Measurements from ENCODE around the gene IL19. TPM values are rescaled to one million over a fixed set of nuclear protein-coding genes. Genes with fewer than 3 reads are reported as not detected.

Gene IL19
- total RNA-seq, 1 donor from 2014 or later: not detected

GRCh38 chr1:206866062-206866461 lies 95.5 kb downstream of the IL19 start:
- Mint-ChIP-seq H3K27ac (ENCODE audit: unreplicated experiment) (no peak overlapping the region), H3K4me1 (no peaks in the 10 kb centered on the region), H3K4me3 (no peak overlapping the region), H3K27me3 (ENCODE audit: low read depth) (peaks cover 75% of the 10 kb centered on the region), H3K9me3 (no peaks in the 10 kb centered on the region), H3K36me3 (ENCODE audit: low read depth) (no peaks in the 10 kb centered on the region)
- DNase-seq (ENCODE audit: low read depth, low spot score): no peak
- TF ChIP-seq CTCF (conservative IDR thresholded peaks at IDR 0.05): no peak

- Mint-ChIP-seq H3K27me3 (ENCODE audit: low read depth) (peaks cover 63% of the 10 kb centered on the region), H3K9me3 (no peaks in the 10 kb centered on the region), H3K27ac (ENCODE audit: unreplicated experiment) (no peak overlapping the region), H3K4me1 (no peaks in the 10 kb centered on the region), H3K4me3 (no peak overlapping the region), H3K36me3 (ENCODE audit: low read depth) (no peaks in the 10 kb centered on the region)
- TF ChIP-seq CTCF (conservative IDR thresholded peaks at IDR 0.05): no peak
- DNase-seq (ENCODE audit: low read depth, low spot score): no peak
Observed at GRCh38 chr1:206867239-206867638, 96.7 kb downstream of the IL19 start.

GRCh38 chr1:206867716-206868115 lies 97.1 kb downstream of the IL19 start:
- no peaks in the 10 kb centered on the region for H3K36me3 Mint-ChIP-seq (ENCODE audit: low read depth)
- TF ChIP-seq CTCF (conservative IDR thresholded peaks at IDR 0.05): no peak

GRCh38 chr1:206868264-206868663 lies 97.7 kb downstream of the IL19 start:
- no peak for TF ChIP-seq CTCF (conservative IDR thresholded peaks at IDR 0.05)
- H3K9me3 Mint-ChIP-seq: no peaks in the 10 kb centered on the region
- H3K36me3 Mint-ChIP-seq (ENCODE audit: low read depth): no peaks in the 10 kb centered on the region

More at GRCh38 chr1:206867716-206868115, 97.1 kb downstream of the IL19 start:
- no peaks in the 10 kb centered on the region for H3K9me3 Mint-ChIP-seq
- H3K27me3 Mint-ChIP-seq (ENCODE audit: low read depth): peaks cover 60% of the 10 kb centered on the region
- no peak overlapping the region for H3K4me3 Mint-ChIP-seq
- H3K27ac Mint-ChIP-seq (ENCODE audit: unreplicated experiment): no peak overlapping the region
- H3K4me1 Mint-ChIP-seq: no peaks in the 10 kb centered on the region
- no peak for DNase-seq (ENCODE audit: low read depth, low spot score)

GRCh38 chr1:206872139-206872538 lies 101.6 kb downstream of the IL19 start:
- Mint-ChIP-seq H3K36me3 (ENCODE audit: low read depth) (no peaks in the 10 kb centered on the region), H3K27ac (ENCODE audit: unreplicated experiment) (no peak overlapping the region), H3K9me3 (peaks cover 3% of the 10 kb centered on the region), H3K4me3 (no peak overlapping the region), H3K4me1 (no peaks in the 10 kb centered on the region), H3K27me3 (ENCODE audit: low read depth) (peaks cover 28% of the 10 kb centered on the region)
- DNase-seq (ENCODE audit: low read depth, low spot score): no peak
- no peak for TF ChIP-seq CTCF (conservative IDR thresholded peaks at IDR 0.05)

More at GRCh38 chr1:206868264-206868663, 97.7 kb downstream of the IL19 start:
- Mint-ChIP-seq H3K27me3 (ENCODE audit: low read depth) (peaks cover 55% of the 10 kb centered on the region), H3K4me1 (no peaks in the 10 kb centered on the region), H3K4me3 (no peak overlapping the region), H3K27ac (ENCODE audit: unreplicated experiment) (no peak overlapping the region)
- no peak for DNase-seq (ENCODE audit: low read depth, low spot score)
